Activated gamma-delta T cell treated with anti-CD3 and anti-CD28 coated beads, Interleukin-2, amount 50 U/mL, for 16 hours (primary cell): Measurements from ENCODE around the gene ASPDH.
"Not testable (repeated sequence)": the region's sequence is repeated elsewhere in the genome, so short reads cannot be mapped to it uniquely, and the experiment has no call there.

ENCODE experiments used
- DNase-seq: peaks from one replicate; pipeline ENCODE4 v3.0.0-alpha.2; 2020; ENCODE audit warnings: low read depth

Gene ASPDH

DNA sequence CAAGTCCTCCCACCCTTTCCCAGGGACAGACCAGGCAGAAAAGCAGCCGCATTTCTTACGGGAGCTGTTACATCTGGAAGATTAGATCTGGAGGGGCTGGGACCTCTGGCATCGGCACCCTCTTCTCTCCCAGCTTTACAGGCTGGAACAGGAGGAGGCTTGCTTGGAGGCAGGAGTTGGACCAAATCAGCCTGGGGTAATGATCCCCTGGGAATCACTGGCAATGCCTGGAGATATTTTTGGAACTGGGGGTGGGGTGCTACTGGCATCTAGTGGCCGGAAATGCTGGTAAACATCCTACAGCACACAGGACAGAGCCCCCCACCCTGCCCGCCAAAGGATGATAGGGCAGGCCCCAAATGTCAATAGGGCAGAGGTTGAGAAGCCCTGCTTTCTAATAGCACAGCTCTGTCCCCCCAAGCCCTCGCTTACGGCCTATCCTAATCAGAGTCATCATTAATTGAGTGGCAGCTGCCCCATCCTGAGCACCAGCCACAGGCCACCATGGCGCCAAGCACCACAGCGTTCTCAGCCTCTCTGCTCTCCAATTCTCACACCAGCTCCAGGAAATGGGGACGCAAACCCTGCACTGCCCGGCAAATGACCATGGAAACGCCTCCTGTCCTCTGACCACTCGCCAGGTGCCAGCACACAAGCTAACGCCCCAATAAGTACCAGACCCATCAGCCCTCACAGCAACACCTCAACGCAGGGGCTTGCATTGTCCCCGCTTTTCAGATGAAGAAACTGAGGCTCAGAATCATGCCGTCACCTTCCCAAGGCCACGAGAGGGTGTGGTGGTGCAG lies 33.9 kb upstream of the ASPDH start:
- DNase-seq: no peak

- DNase-seq: no peak
These were observed 33.0 kb upstream of the ASPDH start for GRCh38 chr19:50546527-50547221.

GRCh38 chr19:50542943-50543342 lies 29.2 kb upstream of the ASPDH start:
- DNase-seq: no peak

GRCh38 chr19:50537769-50538230 lies 24.1 kb upstream of the ASPDH start:
- DNase-seq: peak; percentile 38

DNA sequence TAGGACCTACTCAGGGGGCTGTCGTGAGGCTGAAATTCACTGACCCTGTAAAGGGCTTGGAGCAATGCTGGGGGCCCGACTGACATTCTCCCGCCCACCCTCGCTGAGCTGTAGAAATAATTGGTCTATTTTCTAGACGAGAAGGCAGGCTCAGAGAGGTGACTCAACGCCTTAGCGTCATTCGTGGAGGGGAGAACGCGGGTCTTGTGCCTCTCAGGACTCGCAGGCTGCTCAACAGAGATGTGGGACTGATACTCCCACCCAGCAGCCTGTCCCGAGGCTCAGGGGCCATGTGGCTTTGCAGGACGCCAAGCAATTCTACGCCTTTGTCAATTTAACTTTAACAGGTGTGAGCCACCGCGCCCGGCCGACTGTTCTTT lies 23.6 kb upstream of the ASPDH start:
- DNase-seq: no peak

DNA sequence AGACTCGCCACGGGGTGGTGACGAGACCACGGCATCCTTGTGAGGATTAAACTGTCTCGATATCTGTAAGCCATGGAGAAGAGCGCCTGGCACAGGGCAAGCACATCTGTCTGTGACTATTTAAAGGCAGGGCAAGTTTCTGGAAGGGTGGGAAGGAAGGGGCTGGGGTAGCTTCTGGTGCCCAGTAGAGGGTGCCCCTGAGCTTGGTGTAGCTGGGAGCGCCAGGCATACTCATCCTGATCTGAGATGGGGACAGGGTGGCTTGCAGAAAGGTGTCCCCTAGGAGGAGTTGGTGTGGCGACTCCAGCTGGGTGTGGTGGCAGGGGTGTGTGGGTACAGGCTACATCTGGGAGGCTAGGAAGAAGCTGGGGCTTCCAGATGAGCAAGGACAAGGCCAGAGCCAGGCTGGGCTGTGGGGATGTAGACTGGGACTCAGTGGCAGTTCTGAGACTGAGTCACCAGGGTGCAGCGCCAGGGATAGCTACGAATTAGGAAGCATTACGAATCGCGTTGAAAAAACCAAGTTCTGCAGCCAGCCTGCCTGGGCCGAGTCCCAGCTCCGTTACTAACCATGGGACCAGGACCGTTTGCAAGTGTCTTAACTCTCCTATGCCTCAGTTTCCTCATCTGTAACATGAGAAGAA lies 23.1 kb upstream of the ASPDH start:
- no peak for DNase-seq

DNA sequence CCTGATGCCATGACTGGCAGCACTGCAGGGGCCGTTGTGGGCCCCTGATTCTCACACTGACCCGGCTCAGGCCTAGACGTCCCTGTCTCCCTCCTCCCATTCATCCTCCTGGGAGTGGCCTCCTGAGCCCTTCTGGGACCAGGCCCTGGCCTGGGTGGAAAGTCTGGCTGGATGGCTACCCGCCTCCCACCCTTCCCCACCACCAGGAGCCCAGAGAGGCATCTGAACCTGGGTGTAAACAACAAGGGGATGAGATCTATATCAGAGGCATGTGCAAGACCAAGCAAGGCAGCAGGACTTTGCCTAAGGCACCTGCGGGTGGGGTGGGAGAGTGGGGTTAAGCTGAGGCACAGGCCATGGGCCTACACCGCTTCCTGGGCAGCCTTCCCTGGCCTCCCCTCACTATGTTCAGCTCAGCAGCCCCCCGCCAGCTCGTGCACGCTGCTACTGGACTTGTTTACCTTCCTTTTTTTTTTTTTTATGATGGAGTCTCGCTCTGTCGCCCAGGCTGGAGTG lies 22.0 kb upstream of the ASPDH start:
- DNase-seq: no peak

DNA sequence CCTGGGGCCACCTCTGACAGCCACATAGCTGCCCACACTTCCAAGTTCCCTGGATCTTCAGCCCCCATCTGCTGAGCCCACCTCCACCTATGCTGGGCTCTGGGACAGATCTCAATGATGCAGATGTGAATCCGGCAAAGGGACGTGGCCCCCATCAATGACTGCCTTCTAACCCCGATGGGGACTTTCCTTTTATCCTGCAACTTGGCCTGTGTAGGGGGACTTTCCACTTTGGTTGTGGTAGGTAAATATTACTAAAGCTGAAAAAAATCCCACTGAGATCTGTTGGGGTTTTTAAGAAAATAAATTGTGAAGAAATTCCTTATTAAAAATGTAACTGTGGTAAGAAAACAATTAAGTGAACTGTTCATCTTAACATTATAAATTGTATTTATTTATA lies 20.8 kb upstream of the ASPDH start:
- DNase-seq: no peak

DNA sequence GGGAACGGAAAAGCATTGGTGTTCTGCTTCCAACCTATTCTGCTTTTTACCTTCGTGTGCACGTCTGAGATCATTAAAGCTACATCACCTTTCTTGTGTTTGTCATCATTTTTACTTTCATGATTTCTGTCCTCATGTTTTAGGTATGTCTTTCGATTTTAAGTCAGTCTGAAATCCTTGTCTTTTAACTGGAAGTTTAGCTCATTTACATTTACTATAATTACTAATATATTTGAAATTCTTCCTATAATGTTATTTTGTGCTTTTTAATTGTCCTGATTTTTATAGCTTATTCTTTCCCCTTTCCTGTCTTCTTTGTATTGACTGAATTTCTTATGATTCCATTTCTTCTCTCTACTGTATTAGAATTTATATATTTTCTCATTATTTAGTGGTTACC lies 19.2 kb upstream of the ASPDH start:
- no peak for DNase-seq

- DNase-seq: no peak
These were observed 17.5 kb upstream of the ASPDH start for GRCh38 chr19:50531171-50531612.

DNA sequence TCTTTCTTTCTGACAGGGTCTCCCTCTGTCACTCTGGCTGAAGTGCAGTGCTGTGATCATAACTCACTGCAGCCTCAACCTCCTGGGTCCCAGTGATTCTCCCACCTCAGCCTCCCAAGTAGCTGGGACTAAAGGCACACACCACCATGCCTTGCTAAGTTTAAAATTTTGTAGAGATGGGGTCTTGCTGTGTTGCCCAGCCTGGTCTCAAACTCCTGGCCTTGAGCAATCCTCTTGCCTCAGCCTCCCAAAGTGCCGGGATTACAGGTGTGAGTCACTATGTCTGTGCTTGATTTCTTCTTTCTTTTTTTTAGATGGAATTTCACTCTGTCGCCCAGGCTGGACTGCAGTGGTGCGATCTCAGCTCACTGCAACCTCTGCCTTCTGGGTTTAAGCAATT lies 14.3 kb upstream of the ASPDH start:
- DNase-seq: not testable (repeated sequence)

DNA sequence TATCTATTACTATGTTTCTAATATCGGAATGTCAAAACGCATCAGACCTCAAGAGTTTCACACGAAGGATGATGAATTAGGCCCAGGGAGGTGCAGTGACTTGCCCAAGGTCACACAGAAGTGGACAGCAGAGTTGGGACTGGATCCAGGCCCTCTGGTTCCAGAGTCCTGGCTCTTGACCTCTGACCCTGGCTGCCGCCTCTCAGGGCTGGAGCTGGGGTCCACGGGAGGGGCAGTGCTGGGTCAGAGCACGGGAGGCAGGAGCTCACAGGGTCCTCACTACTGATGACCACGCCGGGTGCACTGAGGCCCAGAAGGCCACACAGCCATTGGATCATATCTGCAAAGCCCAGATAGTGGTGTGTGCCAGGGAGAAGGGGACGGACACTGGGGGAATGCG lies 9.2 kb upstream of the ASPDH start:
- DNase-seq: no peak

DNA sequence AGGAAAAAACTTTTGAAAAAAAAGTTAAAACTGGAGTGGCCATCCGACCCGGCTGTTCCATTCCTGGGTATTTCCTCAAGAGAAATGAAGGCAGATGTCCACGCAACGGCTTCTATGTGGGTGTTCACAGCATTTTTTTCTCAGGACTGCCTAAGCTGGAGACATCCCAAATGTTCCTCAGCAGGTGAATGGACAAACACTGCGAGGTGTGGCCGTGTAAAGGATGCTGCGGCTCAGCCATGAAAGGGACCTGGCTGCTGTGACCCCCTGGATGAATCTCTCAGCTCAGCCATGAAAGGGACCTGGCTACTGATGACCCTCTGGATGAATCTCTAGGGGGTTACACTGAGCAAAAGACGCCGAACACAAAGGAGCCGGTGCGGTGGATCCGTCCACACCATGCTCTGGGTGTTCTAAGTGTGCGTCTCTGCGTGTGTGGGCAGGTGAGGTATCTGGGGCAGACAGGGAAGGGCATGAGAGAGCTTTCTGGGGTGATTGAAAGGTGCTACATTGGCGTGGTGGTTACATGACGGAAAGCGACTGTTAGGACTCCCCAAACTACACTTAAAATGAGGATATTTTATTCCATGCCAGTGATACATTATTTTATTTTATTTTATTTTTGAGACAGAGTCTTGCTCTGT lies 7.2 kb upstream of the ASPDH start:
- DNase-seq: no peak

- DNase-seq: no peak
These were observed 5.4 kb upstream of the ASPDH start for GRCh38 chr19:50519006-50519575.

DNA sequence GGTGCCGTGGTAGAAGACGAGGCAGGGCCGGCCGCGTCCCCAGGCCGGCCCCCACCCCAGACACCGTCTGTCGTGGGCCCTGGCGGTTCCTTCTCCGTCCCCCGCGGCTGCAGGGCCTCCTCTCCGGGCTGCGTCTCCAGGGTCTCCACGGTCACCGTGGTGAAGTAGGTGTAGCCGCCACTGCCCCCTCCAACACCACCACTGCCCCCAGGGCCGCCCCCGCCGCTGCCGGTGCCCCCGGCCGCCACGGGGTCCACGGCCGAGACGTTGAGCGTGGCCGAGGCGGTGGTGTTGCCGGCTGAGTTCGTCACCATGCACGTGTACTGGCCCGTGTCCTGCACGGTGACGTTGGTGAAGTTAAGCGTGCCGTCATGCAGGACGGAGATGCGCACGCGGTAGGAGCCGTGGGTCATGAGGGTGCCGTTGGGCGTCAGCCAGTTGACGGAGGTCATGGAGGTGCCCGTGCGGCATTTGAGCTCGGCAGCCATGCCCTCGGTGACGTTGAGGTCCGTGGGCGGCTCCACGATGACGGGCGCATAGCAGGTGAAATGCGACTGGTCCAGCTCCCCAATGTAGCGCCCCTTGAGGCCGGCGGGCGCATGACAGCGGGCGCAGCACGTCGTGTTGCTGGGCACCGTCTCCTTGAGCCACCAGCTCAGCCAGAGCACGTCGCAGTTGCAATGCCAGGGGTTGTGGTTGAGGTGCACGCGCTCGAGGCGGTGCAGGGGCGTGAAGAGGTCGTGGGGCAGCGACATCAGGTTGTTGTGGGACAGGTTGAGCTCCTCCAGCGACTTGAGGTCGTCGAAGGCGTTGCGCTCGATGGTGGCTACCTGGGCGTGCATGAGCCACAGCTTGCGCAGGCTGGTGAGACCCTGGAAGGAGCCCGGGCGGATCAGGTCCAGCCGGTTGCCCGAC lies 4.6 kb upstream of the ASPDH start:
- DNase-seq: no peak

DNA sequence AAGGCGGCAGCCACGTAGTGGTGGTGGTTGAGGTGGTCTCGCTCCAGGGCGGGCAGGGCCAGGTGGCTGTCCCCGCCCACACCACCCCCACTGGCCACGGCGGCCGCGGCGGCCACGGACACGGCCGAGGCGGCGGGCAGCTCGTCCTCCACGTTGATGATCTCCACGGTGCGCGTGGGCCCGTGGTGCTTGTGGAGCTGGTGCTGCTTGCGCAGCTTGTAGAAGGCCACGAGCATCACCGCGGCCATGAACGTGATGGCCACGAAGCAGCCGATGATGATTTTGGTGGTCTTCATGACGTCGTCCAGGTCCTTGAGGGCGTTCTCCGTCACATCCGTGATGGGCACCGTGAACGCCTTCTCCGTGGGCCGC lies 4.0 kb upstream of the ASPDH start:
- DNase-seq: no peak

- DNase-seq: no peak
These were observed 3.4 kb upstream of the ASPDH start for GRCh38 chr19:50516964-50517703.

- no peak for DNase-seq
These were observed 2.7 kb upstream of the ASPDH start for GRCh38 chr19:50516456-50516855.

DNA sequence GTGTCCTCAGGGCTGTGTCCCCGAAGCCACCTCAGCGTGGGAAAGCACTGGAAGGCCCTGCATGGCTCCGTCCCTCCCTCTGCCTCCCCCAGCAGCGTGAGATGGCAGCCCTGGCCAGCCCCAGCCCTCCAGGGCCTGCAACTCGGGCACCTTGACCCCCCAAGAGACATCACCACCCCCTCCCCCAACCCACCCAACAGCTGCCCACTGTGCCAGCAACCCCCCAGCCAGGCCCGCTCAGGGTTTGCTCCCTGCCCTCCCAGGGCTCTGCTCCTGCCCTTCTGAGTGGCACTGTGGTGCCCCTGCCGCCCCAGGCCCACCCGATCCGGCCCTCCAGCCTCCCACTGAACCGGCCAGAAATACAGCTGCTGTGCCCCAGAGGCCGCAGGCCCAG lies 1.5 kb upstream of the ASPDH start:
- no peak for DNase-seq
